Natural killer cell (primary cell): ENCODE measurements around the gene NADK. TPM values are rescaled to one million over a fixed set of nuclear protein-coding genes. Genes with fewer than 3 reads are reported as not detected.
A peak's percentile ranks its signal among the peaks of the same experiment; 100 is the strongest.

Source experiments
- ATAC-seq, 3 donors: fragments of 150-1000 bp in 2 of 3; fragments of 200-7000 bp in 1 of 3; cut with Tn5 transposase; 1 replicate in 1 of 3; 2 replicates in 2 of 3; pipeline ENCODE4 v1.10.0; 2021; ENCODE audit warnings: mild to moderate bottlenecking in 2 of 3, moderate library complexity in 2 of 3
- DNase-seq, 2 donors: peaks; one replicate each; pipeline versions ENCODE4 v3.0.0 to v3.0.0-alpha.2; 2013 to 2021; ENCODE audit warnings: mixed read lengths in 1 of 2
- H3K27ac ChIP-seq: one replicate; pipeline ENCODE4 v1.5.1; 2013; ENCODE audit warnings: mild to moderate bottlenecking, low read length
- H3K27me3 ChIP-seq: one replicate; pipeline ENCODE4 v1.6.1; 2013; ENCODE audit warnings: low read length; ENCODE audit not compliant: control insufficient read depth, insufficient read depth
- H3K36me3 ChIP-seq: one replicate; pipeline ENCODE4 v1.6.1; 2013; ENCODE audit warnings: low read length; ENCODE audit not compliant: control insufficient read depth, insufficient read depth
- H3K4me1 ChIP-seq: one replicate; pipeline ENCODE4 v1.6.1; 2013; ENCODE audit warnings: low read length; ENCODE audit not compliant: control insufficient read depth, insufficient read depth
- H3K4me3 ChIP-seq: one replicate; pipeline ENCODE4 v1.5.1; 2013; ENCODE audit warnings: low read length
- H3K9me3 ChIP-seq: one replicate; pipeline ENCODE4 v1.6.1; 2013; ENCODE audit warnings: low read length; ENCODE audit not compliant: control insufficient read depth, insufficient read depth
- H3K27ac Mint-ChIP-seq, 2 donors: one replicate each; pipeline ENCODE4 v1.8.0; 2022; ENCODE audit warnings: mild to moderate bottlenecking in 2 of 2, mixed read lengths in 2 of 2, moderate library complexity in 1 of 2
- H3K27me3 Mint-ChIP-seq, 2 donors: one replicate each; pipeline ENCODE4 v1.8.0; 2022; ENCODE audit warnings: low read depth in 2 of 2, mixed read lengths in 2 of 2
- H3K36me3 Mint-ChIP-seq: one replicate; pipeline ENCODE4 v1.8.0; 2022; ENCODE audit warnings: mixed read lengths
- H3K4me1 Mint-ChIP-seq, 2 donors: one replicate each; pipeline ENCODE4 v1.8.0; 2022; ENCODE audit warnings: mixed read lengths in 2 of 2
- H3K4me3 Mint-ChIP-seq: one replicate; pipeline ENCODE4 v1.8.0; 2022; ENCODE audit warnings: mild to moderate bottlenecking, moderate library complexity, mixed read lengths
- H3K9me3 Mint-ChIP-seq, 2 donors: one replicate each; pipeline ENCODE4 v1.8.0; 2022; ENCODE audit warnings: mixed read lengths in 2 of 2
- CTCF ChIP-seq: fragments of 200-600 bp; IDR thresholded peaks from one replicate; pipeline ENCODE4 v1.8.0; 2022; ENCODE audit warnings: antibody characterized with exemption
- WGBS: methylation state at CpG from one replicate; pipeline ENCODE4 v1.1.7; 2013; ENCODE audit warnings: missing lambda C conversion rate; ENCODE audit not compliant: insufficient coverage; 5-methylcytosine and 5-hydroxymethylcytosine counted together
- intact Hi-C: fragments of 100-400 bp; cut with micrococcal nuclease; formaldehyde crosslinking; loops from one replicate; pipeline ENCODE4 v1.14.2; 2022
- total RNA-seq, 4 donors: library from RNA; stranded (reverse); fragments of 120-200 nt in 1 of 4; gene quantifications; one replicate each; pipeline versions ENCODE4 v1.2.3 to v1.2.4, GENCODE V29; 2013 to 2022

The NADK gene
- total RNA-seq, 3 donors from 2014 or later (not counting 1 experiment from before 2014, with no cell fraction given) = 97.7 to 117 (median 112) TPM

- no peaks in the 10 kb centered on the region for H3K36me3 Mint-ChIP-seq
- Histone ChIP-seq H3K27me3 (no peaks in the 10 kb centered on the region), H3K27ac (no peak overlapping the region), H3K36me3 (peaks cover 40% of the 10 kb centered on the region), H3K4me3 (no peak overlapping the region), H3K4me1 (no peaks in the 10 kb centered on the region), H3K9me3 (no peaks in the 10 kb centered on the region)
- intact Hi-C loops = no loop called here
- ATAC-seq (no peak), DNase-seq (no peak)
- TF ChIP-seq CTCF = no peak
- H3K9me3 Mint-ChIP-seq = no peaks in the 10 kb centered on the region
- H3K4me3 Mint-ChIP-seq = no peak overlapping the region
- no peaks in the 10 kb centered on the region for H3K27me3 Mint-ChIP-seq
- H3K4me1 Mint-ChIP-seq = peaks cover 9 to 12% of the 10 kb centered on the region in 2 donors
- no peak overlapping the region for H3K27ac Mint-ChIP-seq
- 91% methylated on average over 22 of the region's 23 CpGs for WGBS
These were observed 13.3 kb downstream of the NADK start for GRCh38 chr1:1764876-1765470.

- Histone ChIP-seq H3K36me3 (peaks cover 44% of the 10 kb centered on the region), H3K4me1 (peaks cover 10% of the 10 kb centered on the region), H3K4me3 (no peak overlapping the region), H3K27ac (no peak overlapping the region), H3K27me3 (no peaks in the 10 kb centered on the region), H3K9me3 (no peaks in the 10 kb centered on the region)
- no peaks in the 10 kb centered on the region for H3K36me3 Mint-ChIP-seq
- H3K4me3 Mint-ChIP-seq = no peak overlapping the region
- peak overlapping the region in 1 of 2 donors; percentile 35 for H3K27ac Mint-ChIP-seq
- peaks cover 18% of the 10 kb centered on the region in 2 donors for H3K4me1 Mint-ChIP-seq
- WGBS = 91% methylated on average over 28 of the region's 32 CpGs
- no peaks in the 10 kb centered on the region for H3K9me3 Mint-ChIP-seq
- no peak for TF ChIP-seq CTCF
- peak in 1 of 2 donors; percentile 34 for DNase-seq
- ATAC-seq = peak; percentile 44 to 75 (median 55)
- no peaks in the 10 kb centered on the region for H3K27me3 Mint-ChIP-seq
- intact Hi-C loops = no loop called here
These were observed 14.3 kb downstream of the NADK start for GRCh38 chr1:1763657-1764621.

- Mint-ChIP-seq H3K4me3 (no peak overlapping the region), H3K27ac (no peak overlapping the region), H3K4me1 (peaks cover 21 to 32% of the 10 kb centered on the region in 2 donors), H3K9me3 (no peaks in the 10 kb centered on the region), H3K27me3 (no peaks in the 10 kb centered on the region), H3K36me3 (no peaks in the 10 kb centered on the region)
- TF ChIP-seq CTCF = no peak
- Histone ChIP-seq H3K4me3 (no peak overlapping the region), H3K4me1 (peaks cover 26% of the 10 kb centered on the region), H3K9me3 (no peaks in the 10 kb centered on the region), H3K27ac (no peak overlapping the region), H3K27me3 (no peaks in the 10 kb centered on the region), H3K36me3 (peaks cover 42% of the 10 kb centered on the region)
- intact Hi-C loops = no loop called here
- ATAC-seq (no peak), DNase-seq (no peak)
- 98% methylated on average over 23 of the region's 23 CpGs for WGBS
These were observed 16.5 kb downstream of the NADK start for GRCh38 chr1:1761504-1762376.
